HepG2 (cell line): ENCODE measurements around the gene ONECUT2. TPM values are rescaled to one million over a fixed set of nuclear protein-coding genes. Genes with fewer than 3 reads are reported as not detected.

Experiments
- ATAC-seq: fragments of 200-7000 bp; cut with Tn5 transposase; 3 replicates; pipeline ENCODE4 v1.9.1; 2020; ENCODE audit warnings: mild to moderate bottlenecking, moderate library complexity
- BruUV-seq: library from RNA; stranded (reverse); fragments of 400-500 nt; replicated peaks from 2 replicates; lab custom pipeline; 2021; lab: Mats Ljungman, UMichigan
- CTCF ChIA-PET: fragments of 300-600 bp; formaldehyde crosslinking; extraction: SDS; loops from one replicate; lab custom pipeline; 2021; ENCODE audit warnings: low total read pairs, inconsistent platforms, low intra/inter-chr PET ratio; lab: Yijun Ruan, JAX
- POLR2A ChIA-PET: fragments of 350-600 bp; sonication (Branson Sonifier 250); formaldehyde crosslinking; loops from one replicate; lab custom pipeline; 2020; ENCODE audit warnings: antibody characterized with exemption, inconsistent platforms; lab: Yijun Ruan, JAX
- DNase-seq: peaks from one replicate; pipeline ENCODE4 v3.0.0-alpha.2; 2015; ENCODE audit warnings: low spot score
- FAIRE-seq: peaks from 3 replicates; lab custom pipeline; 2011; peaks lifted over from hg19 to GRCh38; lab: Jason Lieb, UNC
- H2AFZ ChIP-seq: one replicate; pipeline ENCODE4 v1.6.1; 2011; ENCODE audit warnings: low read length, inconsistent platforms
- H3K27ac ChIP-seq: fragments of 300-600 bp; 3 replicates; pipeline ENCODE4 v1.8.0; 2011; ENCODE audit warnings: mixed run types, mild to moderate bottlenecking, mixed read lengths, low read length, inconsistent platforms; ENCODE audit not compliant: insufficient read depth; ENCODE audit errors: extremely low read length
- H3K27me3 ChIP-seq, 2 experiments: fragments of 200-600 bp in 1 of 2; 2 replicates in 1 of 2; 3 replicates in 1 of 2; pipeline versions ENCODE4 v1.6.0 to v1.8.0; 2011; ENCODE audit warnings: low read length in 2 of 2, mild to moderate bottlenecking in 2 of 2, moderate library complexity in 2 of 2, inconsistent platforms in 1 of 2; ENCODE audit not compliant: insufficient read depth in 2 of 2, control insufficient read depth in 1 of 2
- H3K36me3 ChIP-seq, 2 experiments: fragments of 200-600 bp in 1 of 2; replicated peaks in 1 of 2; 2 replicates in 1 of 2; 3 replicates in 1 of 2; pipeline versions ENCODE4 v1.5.1 to v1.8.0; 2011; ENCODE audit warnings: low read length in 2 of 2, inconsistent platforms in 1 of 2; ENCODE audit not compliant: insufficient read depth in 2 of 2, control insufficient read depth in 1 of 2
- H3K4me1 ChIP-seq: 2 replicates; pipeline ENCODE4 v1.5.1; 2012; ENCODE audit warnings: low read length, inconsistent platforms; ENCODE audit not compliant: insufficient read depth
- H3K4me2 ChIP-seq: 2 replicates; pipeline ENCODE4 v1.6.0; 2011; ENCODE audit warnings: low read depth, low read length, inconsistent platforms
- H3K4me3 ChIP-seq, 3 experiments: fragments of 200-600 bp in 1 of 3; sonication (generic), shearing (Covaris generic) in 1 of 3; replicated peaks in 1 of 3; 2 replicates each; pipeline ENCODE4 v1.5.1; 2011 to 2016; ENCODE audit warnings: low read length in 3 of 3, inconsistent platforms in 2 of 3, low read depth in 2 of 3, mild to moderate bottlenecking in 2 of 3, control low read depth in 1 of 3, mixed read lengths in 1 of 3; ENCODE audit not compliant: insufficient read depth in 1 of 3
- H3K79me2 ChIP-seq: one replicate; pipeline ENCODE4 v1.6.1; 2011; ENCODE audit warnings: low read length, inconsistent platforms; ENCODE audit not compliant: insufficient read depth
- H3K9ac ChIP-seq: 2 replicates; pipeline ENCODE4 v1.6.0; 2011; ENCODE audit warnings: mild to moderate bottlenecking, low read depth, low read length, inconsistent platforms; ENCODE audit not compliant: insufficient read depth
- H3K9me3 ChIP-seq: 2 replicates; pipeline ENCODE4 v1.5.1; 2012; ENCODE audit warnings: mild to moderate bottlenecking, low read length
- H4K20me1 ChIP-seq: 2 replicates; pipeline ENCODE4 v1.6.0; 2011; ENCODE audit warnings: inconsistent platforms, mild to moderate bottlenecking, low read length, moderate library complexity; ENCODE audit not compliant: insufficient read depth
- DPF2 ChIP-seq: sonication (generic); formaldehyde crosslinking; IDR thresholded peaks from 2 replicates; pipeline ENCODE4 v1.4.0; 2020; ENCODE audit warnings: mild to moderate bottlenecking, low read depth, missing genetic modification reagents, borderline replicate concordance
- EED ChIP-seq: sonication (generic); formaldehyde crosslinking; IDR thresholded peaks from 2 replicates; pipeline ENCODE4 v1.5.0; 2020; ENCODE audit warnings: mild to moderate bottlenecking, missing genetic modification reagents
- ELF4 ChIP-seq: sonication (generic); formaldehyde crosslinking; IDR thresholded peaks from 2 replicates; pipeline ENCODE4 v1.5.0; 2020; ENCODE audit warnings: missing genetic modification reagents, mild to moderate bottlenecking, moderate library complexity, borderline replicate concordance
- ERF ChIP-seq: IDR thresholded peaks from 2 replicates; pipeline ENCODE4 v1.6.1; 2018; ENCODE audit warnings: missing biosample characterization, missing genetic modification reagents
- GATA4 ChIP-seq: sonication (generic); IDR thresholded peaks from 2 replicates; pipeline ENCODE4 v1.6.1; 2016; ENCODE audit warnings: antibody characterized with exemption, low read depth, borderline replicate concordance
- HNF4G ChIP-seq, 2 experiments: sonication (generic) in 1 of 2; formaldehyde crosslinking in 1 of 2; IDR thresholded peaks; 2 replicates each; pipeline versions ENCODE4 v1.4.0 to v1.6.1; 2011 to 2020; ENCODE audit warnings: borderline replicate concordance in 2 of 2, low read depth in 2 of 2, mild to moderate bottlenecking in 2 of 2, low read length in 1 of 2, missing genetic modification reagents in 1 of 2, moderate library complexity in 1 of 2
- IKZF1 ChIP-seq: fragments of 450-650 bp; IDR thresholded peaks from 2 replicates; pipeline ENCODE4 v1.7.1; 2016
- MIXL1 ChIP-seq: IDR thresholded peaks from 2 replicates; pipeline ENCODE4 v1.6.1; 2016
- RBFOX2 ChIP-seq: fragments of 200-400 bp; formaldehyde crosslinking; IDR thresholded peaks from 2 replicates; pipeline ENCODE4 v1.6.1; 2017; ENCODE audit warnings: low read depth, mild to moderate bottlenecking, low read length
- RBM39 ChIP-seq: fragments of 200-400 bp; formaldehyde crosslinking; IDR thresholded peaks from one replicate; pipeline ENCODE4 v1.6.1; 2018; ENCODE audit warnings: antibody characterized with exemption, mild to moderate bottlenecking, low read depth, low read length; ENCODE audit not compliant: poor library complexity, severe bottlenecking
- TEAD3 ChIP-seq: optimal IDR thresholded peaks from 2 replicates; pipeline ENCODE3; 2016; ENCODE audit warnings: borderline replicate concordance
- TMF1 ChIP-seq: sonication (generic); formaldehyde crosslinking; IDR thresholded peaks from 2 replicates; pipeline ENCODE4 v1.8.1; 2022; ENCODE audit warnings: low read depth, missing genetic modification reagents
- ZNF180 ChIP-seq: sonication (generic); formaldehyde crosslinking; IDR thresholded peaks from 2 replicates; pipeline ENCODE4 v1.4.0; 2020; ENCODE audit warnings: low read depth, missing genetic modification reagents, borderline replicate concordance
- ZNF350 ChIP-seq: sonication (generic); formaldehyde crosslinking; IDR thresholded peaks from 2 replicates; pipeline ENCODE4 v1.4.0; 2020; ENCODE audit warnings: mild to moderate bottlenecking, low read depth, missing genetic modification reagents, borderline replicate concordance
- ZNF367 ChIP-seq: sonication (generic); formaldehyde crosslinking; IDR thresholded peaks from 2 replicates; pipeline ENCODE4 v1.4.0; 2020; ENCODE audit warnings: missing genetic modification reagents, borderline replicate concordance
- ZNF652 ChIP-seq: IDR thresholded peaks from 2 replicates; pipeline ENCODE4 v1.6.1; 2016; ENCODE audit warnings: low read depth, borderline replicate concordance
- ZNF790 ChIP-seq: sonication (generic); formaldehyde crosslinking; IDR thresholded peaks from 2 replicates; pipeline ENCODE4 v1.8.0; 2022; ENCODE audit warnings: missing genetic modification reagents, mild to moderate bottlenecking, borderline replicate concordance
- WGBS: methylation state at CpG from one replicate; pipeline ENCODE4 v1.1.6; 2017; ENCODE audit warnings: low lambda C conversion rate; 5-methylcytosine and 5-hydroxymethylcytosine counted together
- in situ Hi-C: cut with HindIII; loops from 2 replicates; pipeline ENCODE4 v1.10.0; 2017; ENCODE audit warnings: low pct_unique_long_range_greater_than_20kb; ENCODE audit not compliant: extremely low pct_ligation_motif_present
- intact Hi-C: fragments of 100-400 bp; cut with micrococcal nuclease; formaldehyde crosslinking; loops from one replicate; pipeline ENCODE4 v1.10.0; 2022; ENCODE audit not compliant: unreplicated experiment
- polyA plus RNA-seq, 8 experiments: library from polyadenylated mRNA; depleted of rRNA in 3 of 8; stranded (reverse) in 7 of 8; unstranded in 1 of 8; fragments of >200 nt; fragmentation: Illumina TruSeq in 4 of 8; extraction: Trizol in 4 of 8; gene quantifications; 2 replicates each; pipeline versions ENCODE4 v1.2.1 to v1.2.3, GENCODE V29; 2011 to 2016; ENCODE audit warnings: low read depth in 4 of 8, missing spikeins in 1 of 8, mixed read lengths in 1 of 8; ENCODE audit not compliant: insufficient read depth in 1 of 8
- total RNA-seq, 5 experiments: library from RNA; depleted of rRNA; stranded (reverse); fragments of >200 nt; fragmentation: Illumina TruSeq; extraction: Trizol; gene quantifications; 2 replicates each; pipeline ENCODE4 v1.2.3, GENCODE V29; 2016; ENCODE audit warnings: low read depth in 1 of 5
- TF ChIP-seq, protein P1 (sequence below): sonication (generic); formaldehyde crosslinking; IDR thresholded peaks from 2 replicates; pipeline ENCODE4 v1.4.0; 2020; ENCODE audit warnings: missing genetic modification reagents; ENCODE audit errors: not compliant biosample characterization
- TF ChIP-seq, protein P2 (sequence below): sonication (generic); formaldehyde crosslinking; IDR thresholded peaks from 2 replicates; pipeline ENCODE4 v1.5.1; 2020; ENCODE audit warnings: mild to moderate bottlenecking, missing genetic modification reagents

Gene ONECUT2
- total and polyA plus RNA-seq, 2 of the 13 experiments (the other 11 are each of a cell fraction or from before 2014, with no cell fraction given) = 3.0 to 3.2 TPM

GRCh38 chr18:57389271-57389670 lies 45.9 kb upstream of the ONECUT2 start:
- no peak overlapping the region for H3K4me2 ChIP-seq
- no TSS peak for BruUV-seq
- FAIRE-seq = no peak
- POLR2A ChIA-PET = no interaction called here
- no peak for ATAC-seq
- no peak overlapping the region for H3K4me3 ChIP-seq
- in situ Hi-C loops (no loop called here), intact Hi-C loops (no loop called here)
- H3K27ac ChIP-seq = no peak overlapping the region
- TF ChIP-seq TEAD3 (CRISPR knock-in tag) (no peak), ZNF652 (CRISPR knock-in tag) (no peak), ZNF367 (CRISPR knock-in tag) (no peak), RBM39 (no peak), RBFOX2 (no peak), MIXL1 (CRISPR knock-in tag) (no peak), ELF4 (CRISPR knock-in tag) (no peak), GATA4 (no peak), ZNF350 (CRISPR knock-in tag) (no peak), IKZF1 (no peak), EED (no peak), TMF1 (CRISPR knock-in tag) (no peak), DPF2 (CRISPR knock-in tag) (no peak), ERF (CRISPR knock-in tag) (no peak), HNF4G (IDR thresholded peaks at IDR 0.05; ENCODE audit: borderline replicate concordance, low read depth, low read length) (no peak), HNF4G (CRISPR knock-in tag; IDR thresholded peaks at IDR 0.05; ENCODE audit: borderline replicate concordance, low read depth) (no peak), ZNF790 (CRISPR knock-in tag) (no peak), ZNF180 (CRISPR knock-in tag) (no peak)
- TF ChIP-seq, protein P1, sequence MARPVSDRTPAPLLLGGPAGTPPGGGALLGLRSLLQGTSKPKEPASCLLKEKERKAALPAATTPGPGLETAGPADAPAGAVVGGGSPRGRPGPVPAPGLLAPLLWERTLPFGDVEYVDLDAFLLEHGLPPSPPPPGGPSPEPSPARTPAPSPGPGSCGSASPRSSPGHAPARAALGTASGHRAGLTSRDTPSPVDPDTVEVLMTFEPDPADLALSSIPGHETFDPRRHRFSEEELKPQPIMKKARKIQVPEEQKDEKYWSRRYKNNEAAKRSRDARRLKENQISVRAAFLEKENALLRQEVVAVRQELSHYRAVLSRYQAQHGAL = no peak
- TF ChIP-seq, protein P2, sequence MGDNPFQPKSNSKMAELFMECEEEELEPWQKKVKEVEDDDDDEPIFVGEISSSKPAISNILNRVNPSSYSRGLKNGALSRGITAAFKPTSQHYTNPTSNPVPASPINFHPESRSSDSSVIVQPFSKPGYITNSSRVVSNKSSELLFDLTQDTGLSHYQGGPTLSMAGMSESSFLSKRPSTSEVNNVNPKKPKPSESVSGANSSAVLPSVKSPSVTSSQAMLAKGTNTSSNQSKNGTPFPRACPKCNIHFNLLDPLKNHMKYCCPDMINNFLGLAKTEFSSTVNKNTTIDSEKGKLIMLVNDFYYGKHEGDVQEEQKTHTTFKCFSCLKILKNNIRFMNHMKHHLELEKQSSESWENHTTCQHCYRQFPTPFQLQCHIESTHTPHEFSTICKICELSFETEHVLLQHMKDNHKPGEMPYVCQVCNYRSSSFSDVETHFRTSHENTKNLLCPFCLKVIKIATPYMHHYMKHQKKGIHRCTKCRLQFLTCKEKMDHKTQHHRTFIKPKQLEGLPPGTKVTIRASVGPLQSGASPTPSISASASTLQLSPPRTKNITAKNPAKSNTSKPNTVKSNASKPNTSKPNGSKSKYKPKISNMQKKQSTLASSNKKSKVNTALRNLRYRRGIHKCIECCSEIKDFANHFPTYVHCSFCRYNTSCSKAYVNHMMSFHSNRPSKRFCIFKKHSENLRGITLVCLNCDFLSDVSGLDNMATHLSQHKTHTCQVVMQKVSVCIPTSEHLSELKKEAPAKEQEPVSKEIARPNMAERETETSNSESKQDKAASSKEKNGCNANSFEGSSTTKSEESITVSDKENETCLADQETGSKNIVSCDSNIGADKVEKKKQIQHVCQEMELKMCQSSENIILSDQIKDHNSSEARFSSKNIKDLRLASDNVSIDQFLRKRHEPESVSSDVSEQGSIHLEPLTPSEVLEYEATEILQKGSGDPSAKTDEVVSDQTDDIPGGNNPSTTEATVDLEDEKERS (CRISPR knock-in tag) = no peak
- TF ChIP-seq, all 625 proteins: peak for 0
- 25% methylated on average over 2 of the region's 2 CpGs for WGBS
- CTCF ChIA-PET = no interaction called here
- Histone ChIP-seq H3K9ac (no peak overlapping the region), H3K4me1 (no peaks in the 10 kb centered on the region), H3K9me3 (no peaks in the 10 kb centered on the region), H3K36me3 (no peaks in the 10 kb centered on the region), H4K20me1 (no peaks in the 10 kb centered on the region), H3K79me2 (no peaks in the 10 kb centered on the region), H2AFZ (no peak overlapping the region), H3K27me3 (peaks cover 0 to 14% of the 10 kb centered on the region in 2 experiments; a peak in 3 of 5 replicates)
- DNase-seq = no peak
